Heart right ventricle (tissue), 16 donors: ENCODE results near the gene MYCBP. TPM values are rescaled to one million over a fixed set of nuclear protein-coding genes. Genes with fewer than 3 reads are reported as not detected.

Experiments
- ATAC-seq, 8 donors: fragments of 200-7000 bp; cut with Tn5 transposase; one replicate each; pipeline ENCODE4 v1.9.1; 2020; ENCODE audit warnings: mild to moderate bottlenecking in 8 of 8, moderate library complexity in 8 of 8, moderate number of reproducible peaks in 1 of 8
- DNase-seq, 2 donors: peaks; one replicate each; pipeline ENCODE4 v3.0.0-alpha.2; 2020
- H3K27ac ChIP-seq, 10 donors: fragments of 200-600 bp; sonication (generic) in 2 of 10; one replicate each; pipeline versions ENCODE4 v1.5.0 to v1.8.0; 2020 to 2022; ENCODE audit warnings: mild to moderate bottlenecking in 3 of 10
- H3K27me3 ChIP-seq, 7 donors: fragments of 200-600 bp; one replicate each; pipeline ENCODE4 v1.8.0; 2021 to 2022; ENCODE audit warnings: mild to moderate bottlenecking in 2 of 7
- H3K36me3 ChIP-seq, 9 donors: fragments of 200-600 bp; sonication (generic) in 1 of 9; one replicate each; pipeline versions ENCODE4 v1.5.0 to v1.8.0; 2020 to 2022; ENCODE audit warnings: mild to moderate bottlenecking in 2 of 9
- H3K4me1 ChIP-seq, 9 donors: fragments of 200-600 bp; sonication (generic) in 1 of 9; one replicate each; pipeline versions ENCODE4 v1.5.0 to v1.8.0; 2020 to 2022; ENCODE audit warnings: mild to moderate bottlenecking in 4 of 9
- H3K4me3 ChIP-seq, 10 donors: fragments of 200-600 bp; sonication (generic) in 2 of 10; one replicate each; pipeline versions ENCODE4 v1.5.0 to v1.8.0; 2020 to 2022; ENCODE audit warnings: mild to moderate bottlenecking in 7 of 10, moderate library complexity in 2 of 10
- H3K9me3 ChIP-seq, 11 donors: fragments of 200-600 bp in 10 of 11; sonication (generic) in 2 of 11; one replicate each; pipeline versions ENCODE4 v1.5.0 to v1.8.0; 2013 to 2022; ENCODE audit warnings: mild to moderate bottlenecking in 2 of 11, control low read depth in 1 of 11, moderate library complexity in 1 of 11
- CTCF ChIP-seq, 9 donors: fragments of 200-600 bp; sonication (generic) in 2 of 9; IDR thresholded peaks; one replicate each; pipeline versions ENCODE4 v1.5.0 to v1.8.0; 2021 to 2022; ENCODE audit warnings: antibody characterized with exemption in 9 of 9, mild to moderate bottlenecking in 5 of 9, moderate library complexity in 1 of 9
- WGBS, 2 donors: extraction: QIAGEN DNeasy Blood & Tissue Kit; methylation state at CpG; one replicate each; pipeline ENCODE4 v1.1.7; 2013; ENCODE audit warnings: inconsistent platforms in 1 of 2; 5-methylcytosine and 5-hydroxymethylcytosine counted together
- intact Hi-C, 10 donors: fragments of 100-400 bp; cut with DNase I; formaldehyde crosslinking; loops; one replicate each; pipeline versions ENCODE4 v1.11.1 to v1.14.2; 2022
- polyA plus RNA-seq, 2 donors: library from polyadenylated mRNA; stranded (reverse); fragments of 200-250 nt; gene quantifications; one replicate each; pipeline ENCODE4 v1.2.3, GENCODE V29; 2013
- total RNA-seq, 10 donors: library from RNA; stranded (reverse); fragmentation: NEBNext Ultra II Directional in 3 of 10; extraction: Animal tissue kit (Norgen Biotek cat#: 25700) in 3 of 10; gene quantifications; one replicate each; pipeline versions ENCODE4 v1.2.1 to v1.2.4, GENCODE V29; 2021 to 2023
- donor health status: Arrhythmogenic right ventricular cardiomyopathy.
- donor health status: ischemic (EF 13 %, LVEDD 7.1; RV severe dilation, severe dysfunction).
- donor health status: healthy with polysubstance abuse.
- donor health status: DM: no; HTN: yes; CAD: no.
- donor health status: DM: no; HTN: no; CAD: no.
- donor health status: ischemic (EF 25% LVEDD 6.9; RV normal size, moderate dysfunction).
- donor health status: ischemic (EF 25% LVEDD 5.7; RV mildly dilated, moderate dysfunction).
- donor health status: healthy.
- donor health status: DM: yes; HTN: yes; CAD: no.
- donor health status: Ischemic cardiomyopathy.
- donor health status: ischemic (EF 35%, LVEDD 5.7; RV mildly dilated, moderate dysfunction).
- donor health status: nonischemic (EF 11% LVEDD 7.7; RV severe dilation, severe dysfunction).
- donor health status: DM: yes; HTN: yes; CAD: no.
- donor health status: PGD.
- donor health status: ischemic (EF 29% LVEDD 5.4; RV normal size, mild dysfunction).
- donor health status: nonischemic (EF 23%, LVEDD 6.1; RV moderate dilation, normal function).

Gene MYCBP
- total and polyA plus RNA-seq, 12 donors = 3.9 to 22.8 (median 8.2) TPM

- intact Hi-C loops = loop anchor here in 9 of 10 donors (5.0 to 10.0 kb wide), 5 partner anchors 228 to 810 kb away; partner anchors contain the start of gene POU3F1 (in 1 of the 9)
- ATAC-seq (peak; percentile 76 to 85 (median 82)), DNase-seq (peak in 1 of 2 donors; percentile 73)
- Histone ChIP-seq H3K27ac (no peak overlapping the region), H3K9me3 (no peaks in the 10 kb centered on the region), H3K4me3 (no peak overlapping the region), H3K36me3 (peaks cover 0 to 33% (median 14%) of the 10 kb centered on the region in 9 donors), H3K27me3 (peaks cover 0 to 18% (median 7%) of the 10 kb centered on the region in 7 donors), H3K4me1 (peaks cover 0 to 22% (median 15%) of the 10 kb centered on the region in 9 donors)
- peak; percentile 59 to 90 (median 85) for TF ChIP-seq CTCF (IDR thresholded peaks at IDR 0.05)
- 32 to 35% methylated on average over 3 of the region's 3 CpGs for WGBS, 2 donors
Observed at GRCh38 chr1:38834937-38835827, 38.0 kb downstream of the MYCBP start.

- WGBS, 2 donors = 87% methylated on average over 3 of the region's 3 CpGs
- ATAC-seq = no peak
- Histone ChIP-seq H3K27me3 (peaks cover 0 to 27% (median 7%) of the 10 kb centered on the region in 7 donors), H3K9me3 (no peaks in the 10 kb centered on the region), H3K4me3 (no peak overlapping the region), H3K27ac (no peak overlapping the region), H3K36me3 (peaks cover 0 to 26% (median 13%) of the 10 kb centered on the region in 9 donors), H3K4me1 (peaks cover 0 to 16% (median 6%) of the 10 kb centered on the region in 9 donors)
- no peak for DNase-seq
- intact Hi-C loops = loop anchor here in 8 of 10 donors (5.0 to 10.0 kb wide), 4 partner anchors 227 to 810 kb away; partner anchors contain the start of gene POU3F1 (in 1 of the 8)
- no peak for TF ChIP-seq CTCF (IDR thresholded peaks at IDR 0.05)
Observed at GRCh38 chr1:38834221-38834782, 38.8 kb downstream of the MYCBP start.

GRCh38 chr1:38833146-38833545, 40.0 kb downstream of the MYCBP start:
- no peak for ATAC-seq
- Histone ChIP-seq H3K36me3 (peaks cover 0 to 15% (median 1%) of the 10 kb centered on the region in 9 donors), H3K27ac (no peak overlapping the region), H3K27me3 (peaks cover 0 to 30% (median 10%) of the 10 kb centered on the region in 7 donors), H3K4me1 (peaks cover 0 to 13% (median 0%) of the 10 kb centered on the region in 9 donors), H3K4me3 (no peak overlapping the region), H3K9me3 (no peaks in the 10 kb centered on the region)
- no peak for TF ChIP-seq CTCF (IDR thresholded peaks at IDR 0.05)
- intact Hi-C loops = loop anchor here in 8 of 10 donors (5.0 to 10.0 kb wide), 4 partner anchors 226 to 808 kb away; partner anchors contain the start of gene POU3F1 (in 1 of the 8)
- DNase-seq = no peak
- 57 to 63% methylated on average over 3 of the region's 3 CpGs for WGBS, 2 donors

GRCh38 chr1:38832370-38832734, 40.8 kb downstream of the MYCBP start:
- 77 to 84% methylated on average over 3 of the region's 3 CpGs for WGBS, 2 donors
- ATAC-seq (no peak), DNase-seq (no peak)
- no peak overlapping the region for H3K27ac ChIP-seq
- no peak for TF ChIP-seq CTCF (IDR thresholded peaks at IDR 0.05)
- H3K4me1 ChIP-seq = peaks cover 0 to 13% (median 0%) of the 10 kb centered on the region in 9 donors
- H3K4me3 ChIP-seq = no peak overlapping the region
- H3K36me3 ChIP-seq = peaks cover 0 to 8% (median 0%) of the 10 kb centered on the region in 9 donors
- no peaks in the 10 kb centered on the region for H3K9me3 ChIP-seq
- intact Hi-C loops = loop anchor here in 8 of 10 donors (5.0 to 10.0 kb wide), 4 partner anchors 225 to 808 kb away; partner anchors contain the start of gene POU3F1 (in 1 of the 8)
- H3K27me3 ChIP-seq = peaks cover 0 to 30% (median 11%) of the 10 kb centered on the region in 7 donors
